HepG2 (cell line): Measurements from ENCODE around the gene PARP3. TPM values are rescaled to one million over a fixed set of nuclear protein-coding genes. Genes with fewer than 3 reads are reported as not detected.

Experiments
- AKAP8 ChIP-seq: sonication (generic); formaldehyde crosslinking; IDR thresholded peaks from 2 replicates; pipeline ENCODE4 v1.5.1; 2020; ENCODE audit warnings: mild to moderate bottlenecking, missing genetic modification reagents
- ATM ChIP-seq: fragments of 450-650 bp; IDR thresholded peaks from 2 replicates; pipeline ENCODE4 v1.7.1; 2017; ENCODE audit warnings: mild to moderate bottlenecking, borderline replicate concordance
- ELF3 ChIP-seq: IDR thresholded peaks from 2 replicates; pipeline ENCODE4 v1.6.1; 2016; ENCODE audit warnings: missing genetic modification reagents, missing compliant biosample characterization
- ETV5 ChIP-seq: IDR thresholded peaks from 2 replicates; pipeline ENCODE4 v1.6.1; 2018; ENCODE audit warnings: missing biosample characterization, missing genetic modification reagents, inconsistent platforms, borderline replicate concordance
- FOSL2 ChIP-seq: sonication (generic); formaldehyde crosslinking; IDR thresholded peaks from 2 replicates; pipeline ENCODE4 v1.4.0; 2020; ENCODE audit warnings: missing genetic modification reagents
- FOXK1 ChIP-seq: sonication (generic); formaldehyde crosslinking; IDR thresholded peaks from 2 replicates; pipeline ENCODE4 v1.4.0; 2020; ENCODE audit warnings: low read depth, missing genetic modification reagents, borderline replicate concordance
- GPN1 ChIP-seq: sonication (generic); formaldehyde crosslinking; IDR thresholded peaks from 2 replicates; pipeline ENCODE4 v1.5.1; 2020; ENCODE audit warnings: missing genetic modification reagents, borderline replicate concordance
- PAX8 ChIP-seq: sonication (generic); formaldehyde crosslinking; IDR thresholded peaks from 2 replicates; pipeline ENCODE4 v1.8.0; 2022; ENCODE audit warnings: mild to moderate bottlenecking, missing genetic modification reagents, borderline replicate concordance
- PHF20 ChIP-seq: sonication (generic); formaldehyde crosslinking; IDR thresholded peaks from 2 replicates; pipeline ENCODE4 v1.5.0; 2020; ENCODE audit warnings: mild to moderate bottlenecking, missing genetic modification reagents
- RNF2 ChIP-seq: fragments of 450-650 bp; conservative IDR thresholded peaks from 2 replicates; pipeline ENCODE4 v1.6.1; 2016; ENCODE audit warnings: low read depth
- SIX4 ChIP-seq: sonication (generic); formaldehyde crosslinking; IDR thresholded peaks from 2 replicates; pipeline ENCODE4 v1.4.0; 2020; ENCODE audit warnings: missing genetic modification reagents
- SNAI1 ChIP-seq: sonication (generic); formaldehyde crosslinking; IDR thresholded peaks from 2 replicates; pipeline ENCODE4 v1.5.0; 2020; ENCODE audit warnings: mild to moderate bottlenecking, missing genetic modification reagents, borderline replicate concordance
- SOX6 ChIP-seq, 2 experiments: fragments of 450-650 bp in 1 of 2; sonication (generic) in 1 of 2; formaldehyde crosslinking in 1 of 2; IDR thresholded peaks; 2 replicates each; pipeline versions ENCODE4 v1.4.0 to v1.6.1; 2017 to 2020; ENCODE audit warnings: antibody characterized with exemption in 1 of 2, mild to moderate bottlenecking in 1 of 2, missing genetic modification reagents in 1 of 2
- SP4 ChIP-seq: sonication (generic); formaldehyde crosslinking; IDR thresholded peaks from 2 replicates; pipeline ENCODE4 v1.8.1; 2023; ENCODE audit warnings: mild to moderate bottlenecking, missing genetic modification reagents
- TBX3 ChIP-seq: fragments of 450-650 bp; IDR thresholded peaks from 2 replicates; pipeline ENCODE4 v1.6.1; 2017; ENCODE audit warnings: antibody characterized with exemption, mild to moderate bottlenecking, inconsistent platforms, borderline replicate concordance
- ZBTB7B ChIP-seq: sonication (generic); formaldehyde crosslinking; IDR thresholded peaks from 2 replicates; pipeline ENCODE4 v1.4.0; 2020; ENCODE audit warnings: missing genetic modification reagents
- ZFP36L1 ChIP-seq: sonication (generic); formaldehyde crosslinking; IDR thresholded peaks from 2 replicates; pipeline ENCODE4 v1.8.0; 2022; ENCODE audit warnings: mild to moderate bottlenecking, missing genetic modification reagents, moderate library complexity
- ZMYM4 ChIP-seq: sonication (generic); formaldehyde crosslinking; IDR thresholded peaks from 2 replicates; pipeline ENCODE4 v1.8.1; 2023; ENCODE audit warnings: mild to moderate bottlenecking, missing genetic modification reagents
- ZNF101 ChIP-seq: sonication (generic); formaldehyde crosslinking; IDR thresholded peaks from 2 replicates; pipeline ENCODE4 v1.4.0; 2020; ENCODE audit warnings: mild to moderate bottlenecking, low read depth, missing genetic modification reagents, borderline replicate concordance
- ZNF350 ChIP-seq: sonication (generic); formaldehyde crosslinking; IDR thresholded peaks from 2 replicates; pipeline ENCODE4 v1.4.0; 2020; ENCODE audit warnings: mild to moderate bottlenecking, low read depth, missing genetic modification reagents, borderline replicate concordance
- ZNF382 ChIP-seq: sonication (generic); formaldehyde crosslinking; IDR thresholded peaks from 2 replicates; pipeline ENCODE4 v1.5.0; 2020; ENCODE audit warnings: missing genetic modification reagents, mild to moderate bottlenecking, borderline replicate concordance
- ZNF703 ChIP-seq: sonication (generic); formaldehyde crosslinking; IDR thresholded peaks from 2 replicates; pipeline ENCODE4 v1.5.1; 2020; ENCODE audit warnings: missing genetic modification reagents, mild to moderate bottlenecking, moderate library complexity, borderline replicate concordance
- ZZZ3 ChIP-seq: sonication (generic); formaldehyde crosslinking; IDR thresholded peaks from 2 replicates; pipeline ENCODE4 v1.4.0; 2020; ENCODE audit warnings: missing genetic modification reagents, mild to moderate bottlenecking, borderline replicate concordance
- polyA plus RNA-seq, 8 experiments: library from polyadenylated mRNA; depleted of rRNA in 3 of 8; stranded (reverse) in 7 of 8; unstranded in 1 of 8; fragments of >200 nt; fragmentation: Illumina TruSeq in 4 of 8; extraction: Trizol in 4 of 8; gene quantifications; 2 replicates each; pipeline versions ENCODE4 v1.2.1 to v1.2.3, GENCODE V29; 2011 to 2016; ENCODE audit warnings: low read depth in 4 of 8, missing spikeins in 1 of 8, mixed read lengths in 1 of 8; ENCODE audit not compliant: insufficient read depth in 1 of 8
- total RNA-seq, 5 experiments: library from RNA; depleted of rRNA; stranded (reverse); fragments of >200 nt; fragmentation: Illumina TruSeq; extraction: Trizol; gene quantifications; 2 replicates each; pipeline ENCODE4 v1.2.3, GENCODE V29; 2016; ENCODE audit warnings: low read depth in 1 of 5
- TF ChIP-seq, protein P1 (sequence below): sonication (generic); formaldehyde crosslinking; IDR thresholded peaks from 2 replicates; pipeline ENCODE4 v1.5.1; 2020; ENCODE audit warnings: missing genetic modification reagents, mild to moderate bottlenecking, borderline replicate concordance
- TF ChIP-seq, protein P2 (sequence below): sonication (generic); formaldehyde crosslinking; IDR thresholded peaks from 2 replicates; pipeline ENCODE4 v1.4.0; 2020; ENCODE audit warnings: missing genetic modification reagents, mild to moderate bottlenecking, borderline replicate concordance

The PARP3 gene
- total and polyA plus RNA-seq, 2 of the 13 experiments (the other 11 are each of a cell fraction or from before 2014, with no cell fraction given) = 11.2 to 21.5 TPM

DNA sequence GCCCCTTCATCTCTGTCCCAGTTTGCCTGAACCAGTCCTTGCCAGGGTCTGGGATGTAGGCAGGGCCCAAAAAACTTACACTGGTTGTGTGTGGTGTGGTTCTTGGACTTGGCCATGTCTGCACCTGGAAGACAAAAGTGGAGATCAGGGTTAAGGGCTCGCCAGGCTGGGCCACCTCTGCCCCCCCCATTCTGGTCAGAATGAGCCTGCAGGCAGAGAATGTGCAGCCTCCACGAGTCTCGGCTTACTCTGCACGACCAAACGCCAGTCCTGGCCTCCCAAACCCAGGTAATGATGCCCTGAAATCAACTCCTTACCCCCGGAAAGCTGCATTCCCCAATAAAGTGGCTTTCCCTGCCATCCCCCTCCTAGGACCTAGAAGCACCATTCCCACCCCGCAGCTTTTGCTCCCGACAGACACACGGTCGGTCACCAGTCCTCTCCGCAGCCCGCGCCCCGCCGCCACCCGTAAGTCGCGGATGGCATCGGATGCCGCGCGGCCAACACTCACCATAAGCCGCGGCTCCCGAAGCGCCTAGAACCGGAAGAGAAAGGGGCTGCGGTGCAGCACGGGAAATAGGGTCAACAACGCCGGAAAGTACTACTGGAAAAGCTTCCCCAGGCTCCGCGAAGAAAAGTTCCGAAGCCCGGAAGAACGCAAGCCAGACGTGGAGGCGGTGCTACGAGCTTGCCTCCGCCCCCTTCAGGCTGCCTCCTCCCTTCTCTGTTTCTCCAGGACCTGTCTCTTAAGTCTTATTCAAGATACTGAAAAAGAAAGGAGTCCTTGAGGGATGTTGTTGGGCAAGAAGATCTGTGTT is 53.4 kb downstream of the PARP3 start, which contains the start of gene RPL29 (continued):
- TF ChIP-seq, protein P1, sequence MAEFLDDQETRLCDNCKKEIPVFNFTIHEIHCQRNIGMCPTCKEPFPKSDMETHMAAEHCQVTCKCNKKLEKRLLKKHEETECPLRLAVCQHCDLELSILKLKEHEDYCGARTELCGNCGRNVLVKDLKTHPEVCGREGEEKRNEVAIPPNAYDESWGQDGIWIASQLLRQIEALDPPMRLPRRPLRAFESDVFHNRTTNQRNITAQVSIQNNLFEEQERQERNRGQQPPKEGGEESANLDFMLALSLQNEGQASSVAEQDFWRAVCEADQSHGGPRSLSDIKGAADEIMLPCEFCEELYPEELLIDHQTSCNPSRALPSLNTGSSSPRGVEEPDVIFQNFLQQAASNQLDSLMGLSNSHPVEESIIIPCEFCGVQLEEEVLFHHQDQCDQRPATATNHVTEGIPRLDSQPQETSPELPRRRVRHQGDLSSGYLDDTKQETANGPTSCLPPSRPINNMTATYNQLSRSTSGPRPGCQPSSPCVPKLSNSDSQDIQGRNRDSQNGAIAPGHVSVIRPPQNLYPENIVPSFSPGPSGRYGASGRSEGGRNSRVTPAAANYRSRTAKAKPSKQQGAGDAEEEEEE (CRISPR knock-in tag) = no peak
- TF ChIP-seq SOX6 (IDR thresholded peaks at IDR 0.05) (no peak), SOX6 (CRISPR knock-in tag; IDR thresholded peaks at IDR 0.05) (peak; percentile 74), ZMYM4 (CRISPR knock-in tag) (peak; percentile 83; the same call in 1 of the 2 replicates), RNF2 (no peak), AKAP8 (peak; percentile 43; the same call in 1 of the 2 replicates), SIX4 (peak; percentile 60; the same call in 1 of the 2 replicates), ETV5 (CRISPR knock-in tag) (peak; percentile 96), ZFP36L1 (CRISPR knock-in tag) (0 out of 2 replicates have a peak, but pooled peaks have one; percentile 44), ZNF382 (CRISPR knock-in tag) (no peak), ZZZ3 (peak; percentile 100; the same call in 1 of the 2 replicates), ELF3 (CRISPR knock-in tag) (peak; percentile 90), TBX3 (0 out of 2 replicates have a peak, but pooled peaks have one; percentile 39), FOXK1 (CRISPR knock-in tag) (peak; percentile 96; the same call in 1 of the 2 replicates), SP4 (CRISPR knock-in tag) (peak; percentile 90), GPN1 (CRISPR knock-in tag) (no peak; the same call in 1 of the 2 replicates), SNAI1 (CRISPR knock-in tag) (no peak), ZBTB7B (peak; percentile 47; the same call in 1 of the 2 replicates), ZNF101 (no peak), ATM (no peak), FOSL2 (CRISPR knock-in tag) (peak; percentile 57), PAX8 (CRISPR knock-in tag) (no peak), PHF20 (CRISPR knock-in tag) (peak; percentile 98), ZNF350 (CRISPR knock-in tag) (peak; percentile 97; the same call in 1 of the 2 replicates), ZNF703 (CRISPR knock-in tag) (peak; percentile 49; the same call in 1 of the 2 replicates)
- TF ChIP-seq, protein P2, sequence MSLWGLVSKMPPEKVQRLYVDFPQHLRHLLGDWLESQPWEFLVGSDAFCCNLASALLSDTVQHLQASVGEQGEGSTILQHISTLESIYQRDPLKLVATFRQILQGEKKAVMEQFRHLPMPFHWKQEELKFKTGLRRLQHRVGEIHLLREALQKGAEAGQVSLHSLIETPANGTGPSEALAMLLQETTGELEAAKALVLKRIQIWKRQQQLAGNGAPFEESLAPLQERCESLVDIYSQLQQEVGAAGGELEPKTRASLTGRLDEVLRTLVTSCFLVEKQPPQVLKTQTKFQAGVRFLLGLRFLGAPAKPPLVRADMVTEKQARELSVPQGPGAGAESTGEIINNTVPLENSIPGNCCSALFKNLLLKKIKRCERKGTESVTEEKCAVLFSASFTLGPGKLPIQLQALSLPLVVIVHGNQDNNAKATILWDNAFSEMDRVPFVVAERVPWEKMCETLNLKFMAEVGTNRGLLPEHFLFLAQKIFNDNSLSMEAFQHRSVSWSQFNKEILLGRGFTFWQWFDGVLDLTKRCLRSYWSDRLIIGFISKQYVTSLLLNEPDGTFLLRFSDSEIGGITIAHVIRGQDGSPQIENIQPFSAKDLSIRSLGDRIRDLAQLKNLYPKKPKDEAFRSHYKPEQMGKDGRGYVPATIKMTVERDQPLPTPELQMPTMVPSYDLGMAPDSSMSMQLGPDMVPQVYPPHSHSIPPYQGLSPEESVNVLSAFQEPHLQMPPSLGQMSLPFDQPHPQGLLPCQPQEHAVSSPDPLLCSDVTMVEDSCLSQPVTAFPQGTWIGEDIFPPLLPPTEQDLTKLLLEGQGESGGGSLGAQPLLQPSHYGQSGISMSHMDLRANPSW (CRISPR knock-in tag) = peak; percentile 61; the same call in 1 of the 2 replicates
